NOMO-1 treated with dmso at 0.1 percent for 144 hours (cell line): ENCODE data around the gene PRSS22.
A peak's percentile ranks its signal among the peaks of the same experiment; 100 is the strongest.

ENCODE experiments used
- DNase-seq: peaks from one replicate; lab custom pipeline; 2025; ENCODE audit not compliant: unreplicated experiment; lab: John Stamatoyannopoulos, UW

Gene PRSS22

GRCh38 chr16:2852731-2853507 is 5.1 kb downstream of the PRSS22 start:
- DNase-seq = no peak

- DNase-seq = no peak
Observed at GRCh38 chr16:2852003-2852730, 5.8 kb downstream of the PRSS22 start.

GRCh38 chr16:2848933-2849725 is 8.8 kb downstream of the PRSS22 start:
- no peak for DNase-seq

- DNase-seq = no peak
Observed at GRCh38 chr16:2846511-2847310, 11.3 kb downstream of the PRSS22 start.

GRCh38 chr16:2845116-2845515 is 12.9 kb downstream of the PRSS22 start:
- DNase-seq = no peak

- no peak for DNase-seq
Observed at GRCh38 chr16:2843526-2843925, 14.4 kb downstream of the PRSS22 start.

GRCh38 chr16:2842340-2843000 is 15.5 kb downstream of the PRSS22 start:
- DNase-seq = peak; percentile 61

GRCh38 chr16:2841606-2842339 is 16.2 kb downstream of the PRSS22 start:
- DNase-seq = no peak

GRCh38 chr16:2840914-2841313 is 17.1 kb downstream of the PRSS22 start:
- no peak for DNase-seq

- no peak for DNase-seq
Observed at GRCh38 chr16:2839650-2840450, 18.1 kb downstream of the PRSS22 start.

GRCh38 chr16:2838928-2839327 is 19.0 kb downstream of the PRSS22 start:
- no peak for DNase-seq

- DNase-seq = no peak
Observed at GRCh38 chr16:2836646-2837508, 21.1 kb downstream of the PRSS22 start.

- DNase-seq = no peak
Observed at GRCh38 chr16:2835638-2836493, 22.1 kb downstream of the PRSS22 start.

- no peak for DNase-seq
Observed at GRCh38 chr16:2834968-2835367, 23.0 kb downstream of the PRSS22 start.

- DNase-seq = peak; percentile 60
Observed at GRCh38 chr16:2833776-2834175, 24.2 kb downstream of the PRSS22 start.

GRCh38 chr16:2831203-2831602 is 26.8 kb downstream of the PRSS22 start:
- DNase-seq = no peak

- no peak for DNase-seq
Observed at GRCh38 chr16:2830355-2830695, 27.6 kb downstream of the PRSS22 start.
